H1 (cell line): ENCODE results near the gene DPM2. TPM values are rescaled to one million over a fixed set of nuclear protein-coding genes. Genes with fewer than 3 reads are reported as not detected.

Source experiments
- CTCF ChIA-PET: fragments of 300-600 bp; sonication (Branson Sonifier 250); formaldehyde crosslinking; loops from one replicate; lab custom pipeline; 2021; ENCODE audit not compliant: partially characterized antibody; lab: Charles Lee
- POLR2A ChIA-PET: fragments of 300-600 bp; sonication (Branson Sonifier 250); formaldehyde crosslinking; loops from one replicate; lab custom pipeline; 2021; ENCODE audit warnings: inconsistent platforms; ENCODE audit not compliant: partially characterized antibody; lab: Charles Lee
- DNase-seq, 2 experiments: peaks; one replicate each; pipeline versions ENCODE4 v3.0.0 to v3.0.0-alpha.2; 2010 to 2022; ENCODE audit warnings: low spot score in 2 of 2, low read depth in 1 of 2, mixed read lengths in 1 of 2
- FAIRE-seq: peaks from 2 replicates; lab custom pipeline; 2011; peaks lifted over from hg19 to GRCh38; lab: Jason Lieb, UNC
- H2AFZ ChIP-seq: 2 replicates; pipeline ENCODE4 v1.8.1; 2012; ENCODE audit warnings: low read length, inconsistent platforms
- H2AK5ac ChIP-seq: 2 replicates; pipeline ENCODE4 v1.6.1; 2013; ENCODE audit warnings: low read depth, low read length
- H2BK120ac ChIP-seq: replicated peaks from 2 replicates; pipeline ENCODE3; 2013; ENCODE audit warnings: low read depth, low read length, inconsistent platforms
- H2BK12ac ChIP-seq: 2 replicates; pipeline ENCODE4 v1.6.1; 2013; ENCODE audit warnings: low read depth, low read length
- H2BK15ac ChIP-seq: 2 replicates; pipeline ENCODE4 v1.6.1; 2013; ENCODE audit warnings: low read length
- H2BK20ac ChIP-seq: 2 replicates; pipeline ENCODE4 v1.6.1; 2013; ENCODE audit warnings: low read length
- H2BK5ac ChIP-seq: 2 replicates; pipeline ENCODE4 v1.6.1; 2013; ENCODE audit warnings: low read depth, low read length
- H3K14ac ChIP-seq: 2 replicates; pipeline ENCODE4 v1.6.1; 2013; ENCODE audit warnings: inconsistent platforms; ENCODE audit not compliant: insufficient read length
- H3K18ac ChIP-seq: 2 replicates; pipeline ENCODE4 v1.6.1; 2013; ENCODE audit warnings: low read length; ENCODE audit errors: extremely low read depth
- H3K23ac ChIP-seq: 2 replicates; pipeline ENCODE4 v1.6.1; 2013; ENCODE audit warnings: inconsistent platforms; ENCODE audit not compliant: insufficient read length
- H3K23me2 ChIP-seq: 2 replicates; pipeline ENCODE4 v1.6.1; 2013; ENCODE audit warnings: low read depth, low read length
- H3K27ac ChIP-seq: 2 replicates; pipeline ENCODE4 v1.6.1; 2011; ENCODE audit warnings: low read depth, low read length, inconsistent platforms
- H3K27me3 ChIP-seq, 4 experiments: replicated peaks in 1 of 4; 1 replicate in 1 of 4; 2 replicates in 3 of 4; pipeline versions ENCODE4 v1.6.1 to v1.8.1; 2011 to 2013; ENCODE audit warnings: low read length in 3 of 4, mild to moderate bottlenecking in 3 of 4, inconsistent platforms in 2 of 4, mixed read lengths in 2 of 4, moderate library complexity in 1 of 4; ENCODE audit not compliant: control insufficient read depth in 3 of 4, insufficient read depth in 3 of 4; ENCODE audit errors: extremely low read depth in 1 of 4
- H3K36me3 ChIP-seq, 4 experiments: 2 replicates each; pipeline versions ENCODE4 v1.6.1 to v1.8.1; 2011 to 2013; ENCODE audit warnings: mild to moderate bottlenecking in 4 of 4, low read length in 3 of 4, moderate library complexity in 2 of 4, control low read depth in 1 of 4, inconsistent platforms in 1 of 4; ENCODE audit not compliant: insufficient read depth in 4 of 4, control insufficient read depth in 2 of 4
- H3K4ac ChIP-seq: replicated peaks from 2 replicates; pipeline ENCODE3; 2013; ENCODE audit warnings: low read length, low read depth, mixed read lengths, inconsistent platforms; ENCODE audit not compliant: insufficient read length
- H3K4me1 ChIP-seq, 4 experiments: replicated peaks in 1 of 4; 1 replicate in 1 of 4; 2 replicates in 3 of 4; pipeline versions ENCODE4 v1.6.1 to v1.8.1; 2011 to 2013; ENCODE audit warnings: low read length in 3 of 4, inconsistent platforms in 2 of 4, mixed read lengths in 1 of 4; ENCODE audit not compliant: insufficient read depth in 4 of 4, control insufficient read depth in 3 of 4
- H3K4me2 ChIP-seq, 2 experiments: 2 replicates each; pipeline versions ENCODE4 v1.6.1 to v1.8.1; 2011 to 2013; ENCODE audit warnings: low read depth in 2 of 2, low read length in 2 of 2, control low read depth in 1 of 2, inconsistent platforms in 1 of 2, mild to moderate bottlenecking in 1 of 2; ENCODE audit not compliant: insufficient read depth in 1 of 2
- H3K4me3 ChIP-seq, 4 experiments: fragments of 200-600, 300-600 bp in 1 of 4; sonication (generic), shearing (Covaris generic), sonication (Bioruptor Twin) in 1 of 4; 2 replicates each; pipeline versions ENCODE4 v1.5.1 to v1.8.1; 2011 to 2016; ENCODE audit warnings: low read length in 4 of 4, low read depth in 3 of 4, control low read depth in 2 of 4, inconsistent platforms in 2 of 4, mild to moderate bottlenecking in 2 of 4, mixed read lengths in 1 of 4, moderate library complexity in 1 of 4; ENCODE audit not compliant: insufficient read depth in 2 of 4; ENCODE audit errors: extremely low read depth in 1 of 4
- H3K56ac ChIP-seq: replicated peaks from 2 replicates; pipeline ENCODE3; 2013; ENCODE audit warnings: low read depth, mild to moderate bottlenecking, mixed read lengths, low read length, inconsistent platforms; ENCODE audit not compliant: insufficient read length
- H3K79me1 ChIP-seq: 2 replicates; pipeline ENCODE4 v1.6.1; 2013; ENCODE audit warnings: low read depth, low read length, control low read depth
- H3K79me2 ChIP-seq, 2 experiments: 2 replicates each; pipeline versions ENCODE4 v1.6.1 to v1.8.1; 2012 to 2013; ENCODE audit warnings: low read length in 2 of 2, mild to moderate bottlenecking in 2 of 2, inconsistent platforms in 1 of 2; ENCODE audit not compliant: insufficient read depth in 2 of 2, control insufficient read depth in 1 of 2
- H3K9ac ChIP-seq, 4 experiments: replicated peaks in 1 of 4; 1 replicate in 1 of 4; 2 replicates in 3 of 4; pipeline versions ENCODE4 v1.6.1 to v1.8.1; 2011 to 2013; ENCODE audit warnings: low read depth in 3 of 4, low read length in 3 of 4, control low read depth in 2 of 4, mild to moderate bottlenecking in 2 of 4, moderate library complexity in 2 of 4, inconsistent platforms in 1 of 4; ENCODE audit errors: extremely low read depth in 1 of 4
- H3K9me3 ChIP-seq, 2 experiments: 2 replicates each; pipeline versions ENCODE4 v1.6.1 to v1.8.1; 2012 to 2013; ENCODE audit warnings: mild to moderate bottlenecking in 2 of 2, moderate library complexity in 2 of 2, control low read depth in 1 of 2, inconsistent platforms in 1 of 2, low read depth in 1 of 2, low read length in 1 of 2, mixed read lengths in 1 of 2; ENCODE audit not compliant: insufficient read depth in 2 of 2
- H4K20me1 ChIP-seq, 2 experiments: replicated peaks in 1 of 2; 2 replicates each; pipeline versions ENCODE3 to v1.8.1; 2011 to 2013; ENCODE audit warnings: inconsistent platforms in 2 of 2, low read length in 2 of 2, mild to moderate bottlenecking in 1 of 2; ENCODE audit not compliant: insufficient read depth in 2 of 2, control insufficient read depth in 1 of 2
- H4K5ac ChIP-seq: 2 replicates; pipeline ENCODE4 v1.6.1; 2013; ENCODE audit warnings: low read length, low read depth, mixed read lengths, inconsistent platforms; ENCODE audit not compliant: insufficient read length
- H4K8ac ChIP-seq: 2 replicates; pipeline ENCODE4 v1.8.0; 2013; ENCODE audit warnings: mild to moderate bottlenecking, moderate library complexity, low read length, inconsistent platforms; ENCODE audit not compliant: insufficient read depth; ENCODE audit errors: extremely low read depth
- H4K91ac ChIP-seq: replicated peaks from 2 replicates; pipeline ENCODE3; 2013; ENCODE audit warnings: low read length, mixed read lengths, inconsistent platforms; ENCODE audit not compliant: insufficient read length
- ATF3 ChIP-seq: IDR thresholded peaks from 2 replicates; pipeline ENCODE4 v1.6.1; 2011; ENCODE audit warnings: low read depth, mild to moderate bottlenecking, low read length; ENCODE audit not compliant: insufficient read depth
- BRCA1 ChIP-seq: IDR thresholded peaks from 2 replicates; pipeline ENCODE4 v1.6.1; 2012; ENCODE audit warnings: low read depth, low read length, improper control_type of control experiment
- EZH2 ChIP-seq: fragments of 200-600 bp; sonication (generic); IDR thresholded peaks from 2 replicates; pipeline ENCODE4 v1.7.1; 2012; ENCODE audit warnings: low read depth, mild to moderate bottlenecking, moderate library complexity, low read length, inconsistent platforms; ENCODE audit not compliant: severe bottlenecking
- JUND ChIP-seq: IDR thresholded peaks from 2 replicates; pipeline ENCODE4 v1.6.1; 2011; ENCODE audit warnings: mild to moderate bottlenecking, improper control_type of control experiment, low read length
- KDM1A ChIP-seq: fragments of 200-600, 300-600 bp; sonication (generic); IDR thresholded peaks from 2 replicates; pipeline ENCODE4 v1.7.1; 2016; ENCODE audit warnings: mild to moderate bottlenecking, low read length, borderline replicate concordance
- MAFK ChIP-seq: IDR thresholded peaks from 2 replicates; pipeline ENCODE4 v1.6.1; 2012; ENCODE audit warnings: low read depth, mild to moderate bottlenecking, improper control_type of control experiment, low read length
- POLR2AphosphoS5 ChIP-seq: IDR thresholded peaks from 2 replicates; pipeline ENCODE4 v1.6.1; 2011; ENCODE audit warnings: low read depth, low read length
- SP4 ChIP-seq: IDR thresholded peaks from 2 replicates; pipeline ENCODE4 v1.6.1; 2012; ENCODE audit warnings: low read length, inconsistent platforms
- ZNF274 ChIP-seq: IDR thresholded peaks from 2 replicates; pipeline ENCODE4 v1.7.0; 2012; ENCODE audit warnings: low read length, borderline replicate concordance; ENCODE audit errors: extremely low read depth
- WGBS, 2 experiments: shearing (Covaris generic) in 1 of 2; methylation state at CpG; one replicate each; pipeline versions ENCODE4 v1.1.6 to v1.1.7; 2013 to 2015; ENCODE audit warnings: low lambda C conversion rate in 2 of 2, mixed read lengths in 2 of 2, inconsistent platforms in 1 of 2, low coverage in 1 of 2, missing lambda C conversion rate in 1 of 2; ENCODE audit not compliant: insufficient replicate concordance in 2 of 2, insufficient coverage in 1 of 2, insufficient read length in 1 of 2; ENCODE audit errors: extremely low coverage in 1 of 2, missing lambda C conversion rate in 1 of 2; 5-methylcytosine and 5-hydroxymethylcytosine counted together
- polyA plus RNA-seq, 7 experiments: library from polyadenylated mRNA; depleted of rRNA in 3 of 7; stranded (reverse) in 5 of 7; unstranded in 2 of 7; fragments of >200 nt in 5 of 7; fragments of 200-250 nt in 2 of 7; gene quantifications; 1 replicate in 5 of 7; 2 replicates in 1 of 7; 4 replicates in 1 of 7; pipeline versions ENCODE4 v1.2.1 to v1.2.3, GENCODE V29; 2011 to 2013; ENCODE audit warnings: missing spikeins in 2 of 7, mixed read lengths in 2 of 7
- total RNA-seq: library from RNA; stranded (reverse); fragmentation: NEBNext Ultra II Directional; extraction: Animal tissue kit (Norgen Biotek cat#: 25700); gene quantifications from 2 replicates; pipeline ENCODE4 v1.2.1, GENCODE V29; 2021
- TF ChIP-seq, protein P1 (sequence below): IDR thresholded peaks from 2 replicates; pipeline ENCODE4 v1.6.1; 2012; ENCODE audit warnings: inconsistent platforms
- TF ChIP-seq, protein P2 (sequence below), 3 experiments: IDR thresholded peaks; 1 replicate in 2 of 3; 2 replicates in 1 of 3; pipeline versions ENCODE4 v1.5.1 to v1.6.1; 2011; ENCODE audit warnings: low read length in 3 of 3, mild to moderate bottlenecking in 3 of 3, inconsistent platforms in 2 of 3, low read depth in 1 of 3, moderate library complexity in 1 of 3; ENCODE audit not compliant: insufficient read depth in 1 of 3; ENCODE audit errors: control extremely low read depth in 1 of 3

The DPM2 gene
- total and polyA plus RNA-seq, 2 of the 8 experiments (the other 6 are each of a cell fraction or from before 2014, with no cell fraction given), result 45.4 to 95.4 TPM

- Histone ChIP-seq H2BK12ac (no peak overlapping the region), H3K27ac (no peak overlapping the region), H4K20me1 (peaks cover 0 to 1% of the 10 kb centered on the region in 2 experiments), H3K14ac (no peak overlapping the region), H2BK20ac (no peak overlapping the region), H3K79me1 (no peaks in the 10 kb centered on the region), H3K36me3 (peaks cover 0 to 6% (median 0%) of the 10 kb centered on the region in 4 experiments; a peak in 1 of 8 replicates), H3K56ac (no peak overlapping the region), H3K79me2 (no peaks in the 10 kb centered on the region), H2AFZ (no peak overlapping the region), H3K23me2 (no peaks in the 10 kb centered on the region), H2BK15ac (no peak overlapping the region), H2BK5ac (no peak overlapping the region), H4K91ac (no peak overlapping the region), H3K4me1 (peaks cover 0 to 5% (median 0%) of the 10 kb centered on the region in 4 experiments; a peak in 3 of 7 replicates), H3K9me3 (no peaks in the 10 kb centered on the region), H3K4me3 (no peak overlapping the region), H3K4ac (no peak overlapping the region), H2BK120ac (no peak overlapping the region), H3K4me2 (no peak overlapping the region), H2AK5ac (no peak overlapping the region), H3K23ac (no peak overlapping the region), H3K27me3 (no peaks in the 10 kb centered on the region), H4K8ac (no peak overlapping the region), H3K18ac (no peak overlapping the region), H4K5ac (no peak overlapping the region), H3K9ac (no peak overlapping the region)
- FAIRE-seq (no peak), DNase-seq (no peak)
- POLR2A ChIA-PET, result interaction anchor here (1.1 kb wide), 1 partner anchor 11 kb away, joined by 3 read pairs; no protein-coding TSS in a partner anchor
- WGBS, 2 experiments, result 86% methylated on average over 16 of the region's 17 CpGs; no CpG with 5 or more reads in 1 of the 2 experiments
- CTCF ChIA-PET, result interaction anchor here (0.7 to 2.7 kb wide), 9 partner anchors 11 to 317 kb away, joined by 3 to 14 read pairs (median 4); partner anchors contain the start of gene TOR2A
- no peak for TF ChIP-seq ATF3
- TF ChIP-seq, protein P1, sequence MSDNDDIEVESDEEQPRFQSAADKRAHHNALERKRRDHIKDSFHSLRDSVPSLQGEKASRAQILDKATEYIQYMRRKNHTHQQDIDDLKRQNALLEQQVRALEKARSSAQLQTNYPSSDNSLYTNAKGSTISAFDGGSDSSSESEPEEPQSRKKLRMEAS, result no peak
- no peak for TF ChIP-seq ZNF274
- TF ChIP-seq BRCA1, result no peak
- TF ChIP-seq JUND, result no peak
- no peak for TF ChIP-seq KDM1A
- TF ChIP-seq MAFK, result no peak
- TF ChIP-seq SP4, result no peak
- no peak for TF ChIP-seq EZH2
- TF ChIP-seq, protein P2, sequence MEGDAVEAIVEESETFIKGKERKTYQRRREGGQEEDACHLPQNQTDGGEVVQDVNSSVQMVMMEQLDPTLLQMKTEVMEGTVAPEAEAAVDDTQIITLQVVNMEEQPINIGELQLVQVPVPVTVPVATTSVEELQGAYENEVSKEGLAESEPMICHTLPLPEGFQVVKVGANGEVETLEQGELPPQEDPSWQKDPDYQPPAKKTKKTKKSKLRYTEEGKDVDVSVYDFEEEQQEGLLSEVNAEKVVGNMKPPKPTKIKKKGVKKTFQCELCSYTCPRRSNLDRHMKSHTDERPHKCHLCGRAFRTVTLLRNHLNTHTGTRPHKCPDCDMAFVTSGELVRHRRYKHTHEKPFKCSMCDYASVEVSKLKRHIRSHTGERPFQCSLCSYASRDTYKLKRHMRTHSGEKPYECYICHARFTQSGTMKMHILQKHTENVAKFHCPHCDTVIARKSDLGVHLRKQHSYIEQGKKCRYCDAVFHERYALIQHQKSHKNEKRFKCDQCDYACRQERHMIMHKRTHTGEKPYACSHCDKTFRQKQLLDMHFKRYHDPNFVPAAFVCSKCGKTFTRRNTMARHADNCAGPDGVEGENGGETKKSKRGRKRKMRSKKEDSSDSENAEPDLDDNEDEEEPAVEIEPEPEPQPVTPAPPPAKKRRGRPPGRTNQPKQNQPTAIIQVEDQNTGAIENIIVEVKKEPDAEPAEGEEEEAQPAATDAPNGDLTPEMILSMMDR (IDR thresholded peaks at IDR 0.05; ENCODE audit: control extremely low read depth in 1 of 3, insufficient read depth in 1 of 3, low read depth in 1 of 3, low read length in 3 of 3), result no peak
- no peak for TF ChIP-seq POLR2AphosphoS5
Observed at GRCh38 chr9:127909839-127910273, 27.8 kb downstream of the DPM2 start.
